Stimulated activated CD4-positive, alpha-beta T cell treated with anti-CD3 and anti-CD28 coated beads, Interleukin-15, amount 100 ng/mL, for 24 hours (primary cell): ENCODE results near the gene DDX56.
"Not testable (repeated sequence)": the region's sequence is repeated elsewhere in the genome, so short reads cannot be mapped to it uniquely, and the experiment has no call there.

ENCODE experiments used
- DNase-seq: peaks from one replicate; pipeline ENCODE4 v3.0.0-alpha.2; 2020

The DDX56 gene

DNA sequence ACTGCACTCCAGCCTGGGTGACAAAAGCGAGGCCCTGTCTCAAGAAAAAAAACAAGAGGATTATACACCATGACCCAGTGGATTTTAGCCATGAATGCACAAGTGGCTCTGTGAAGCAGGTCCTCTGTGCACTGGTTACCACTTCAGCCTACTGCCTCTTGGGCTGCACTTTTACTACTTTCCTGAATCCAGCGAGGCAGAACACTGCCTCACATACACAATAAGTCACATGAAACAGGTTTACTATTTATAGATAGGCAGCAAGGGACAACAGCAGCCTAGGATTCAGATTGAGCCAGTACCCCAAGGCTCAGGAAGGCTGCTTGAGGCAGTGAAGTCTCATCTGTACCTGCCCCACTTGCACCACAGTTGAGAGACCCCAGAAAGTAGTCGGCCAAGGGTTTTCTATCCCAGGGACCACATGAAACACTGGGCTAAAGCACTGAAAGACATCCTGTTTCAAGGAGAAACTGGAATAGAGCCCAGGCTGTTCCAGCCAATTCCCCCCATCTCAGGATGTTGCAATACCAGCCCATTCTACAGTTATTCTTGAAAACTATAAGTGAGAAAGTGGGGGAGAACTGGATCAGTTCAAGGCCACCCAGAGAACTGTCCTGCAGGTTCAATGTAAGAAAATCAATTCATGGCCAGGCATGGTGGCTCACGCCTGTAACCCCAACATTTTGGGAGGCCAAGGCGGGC, 22.4 kb upstream of the DDX56 start:
- no peak for DNase-seq

DNA sequence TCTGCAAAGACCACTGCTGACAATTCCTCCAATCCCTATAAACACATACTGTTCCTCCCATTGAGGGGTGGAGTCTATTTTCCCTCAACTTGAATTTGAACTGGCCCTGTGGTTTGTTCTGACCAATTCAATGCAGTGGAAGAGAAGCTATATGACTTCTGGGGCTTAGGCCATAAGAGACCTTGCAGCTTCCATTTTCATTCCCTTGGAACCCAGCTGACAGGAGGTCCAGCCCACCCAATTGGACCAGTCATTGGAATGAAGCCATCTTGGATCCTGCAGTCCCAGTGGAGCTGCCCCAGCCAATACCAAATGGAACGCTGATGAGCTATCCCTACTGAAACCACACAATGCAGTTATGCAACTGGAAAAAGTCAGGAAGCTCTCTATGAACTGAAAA, 17.2 kb upstream of the DDX56 start:
- no peak for DNase-seq

DNA sequence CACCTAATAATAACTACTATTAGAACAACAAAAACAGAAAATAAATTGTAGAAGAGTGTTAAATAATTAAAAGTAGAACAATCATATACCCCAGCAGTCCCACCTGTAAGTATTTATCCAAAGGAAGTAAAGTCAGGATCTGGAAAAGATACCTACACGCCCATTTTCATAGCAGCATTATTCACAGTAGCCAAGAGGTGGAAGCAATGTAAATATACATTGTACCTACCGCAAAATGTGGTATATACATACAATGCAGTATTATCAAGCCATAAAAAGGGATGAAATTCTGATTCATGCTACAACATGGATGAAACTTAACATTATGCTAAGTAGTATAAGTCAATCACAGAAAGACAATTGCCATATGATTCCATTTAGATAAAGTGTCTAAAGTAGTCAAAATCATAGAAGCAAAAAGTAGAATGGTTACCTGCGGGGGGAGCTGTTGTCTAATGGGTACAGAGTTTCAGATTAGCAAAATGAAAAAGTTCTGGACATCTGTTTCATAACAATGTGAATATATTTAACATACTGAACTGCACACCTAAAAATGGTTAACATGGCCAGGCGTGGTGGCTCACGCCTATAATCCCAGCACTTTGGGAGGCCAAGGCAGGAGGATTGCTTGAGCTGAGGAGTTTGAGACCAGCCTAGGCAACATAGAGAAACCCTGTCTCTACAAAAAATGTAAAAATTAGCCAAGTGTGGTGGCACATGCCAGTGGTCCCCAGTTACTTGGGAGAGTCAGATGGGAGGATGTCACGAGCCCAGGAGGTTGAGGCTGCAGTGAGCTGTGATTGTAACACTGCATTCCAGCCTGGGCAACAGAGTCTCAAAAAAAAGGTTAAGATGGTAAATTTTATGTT, 14.4 kb upstream of the DDX56 start:
- DNase-seq, result peak; percentile 67

DNA sequence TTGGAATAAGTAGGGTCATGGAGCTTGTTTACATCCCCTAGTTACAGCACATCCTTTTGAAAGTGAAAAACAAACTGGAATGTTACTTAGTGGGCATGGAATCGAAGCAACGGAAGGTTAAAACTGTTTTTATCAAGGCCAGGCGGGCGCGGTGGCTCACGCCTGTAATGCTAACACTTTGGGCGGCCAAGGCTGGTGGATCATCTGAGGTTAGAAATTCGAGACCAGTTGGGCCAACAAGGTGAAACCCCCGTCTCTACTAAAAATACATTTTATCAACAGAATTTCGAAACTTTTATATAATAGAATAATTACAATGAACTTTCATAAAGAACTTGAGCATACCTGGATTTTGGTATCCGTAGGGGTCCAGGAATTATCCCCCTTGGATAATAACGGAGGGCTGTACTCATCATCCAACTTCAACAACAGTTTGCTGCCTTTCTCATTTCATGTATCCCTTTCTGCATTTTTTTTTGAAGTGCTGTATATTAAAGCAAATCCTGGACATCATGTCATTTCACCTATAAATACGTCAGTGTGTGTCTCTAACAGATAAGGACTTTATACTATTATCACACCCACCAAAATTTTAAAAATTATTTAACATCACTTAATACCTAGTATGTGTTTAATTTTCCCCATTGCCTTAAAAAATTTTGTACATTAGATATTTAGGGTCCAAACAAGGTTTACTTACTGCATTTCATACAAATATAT, 9.6 kb upstream of the DDX56 start:
- DNase-seq, result no peak

DNA sequence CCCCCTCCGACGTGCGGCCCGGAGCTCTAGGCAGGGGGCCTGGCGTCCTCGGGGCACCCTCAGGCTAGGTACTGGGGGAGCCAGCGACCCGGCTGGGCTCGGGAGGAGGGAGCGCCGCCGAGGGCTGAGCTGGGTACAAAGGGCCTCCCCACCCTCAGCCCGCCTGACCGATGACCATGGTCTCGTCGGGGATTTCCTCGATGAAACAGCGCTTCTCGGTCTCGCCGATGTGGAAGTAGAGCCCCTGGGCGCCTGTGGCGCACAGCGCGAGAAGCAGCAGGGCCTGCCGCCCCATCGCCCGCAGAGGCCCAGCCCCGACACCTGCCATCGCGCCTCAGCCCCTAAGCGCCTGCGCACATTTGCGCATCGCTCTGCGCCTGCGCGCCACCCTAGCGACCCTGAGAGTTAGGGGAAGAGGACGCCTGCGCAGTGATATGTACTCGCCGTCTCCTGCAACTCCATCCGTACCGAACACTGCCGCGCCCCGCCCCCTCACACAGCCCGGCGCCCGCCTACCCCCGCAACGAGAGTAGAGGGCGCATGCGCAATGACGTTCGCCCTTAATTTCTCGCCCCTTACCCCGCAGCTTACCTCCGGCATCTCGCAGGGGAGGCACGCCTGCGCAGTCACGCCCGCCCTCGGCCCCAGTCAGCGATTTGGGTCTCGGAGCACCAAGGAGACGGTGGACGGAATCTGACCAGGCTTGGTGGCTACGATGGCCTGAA, 8.3 kb upstream of the DDX56 start, which contains the start of gene TMED4:
Gene TMED4, minus strand, starts transcription at position 353 of the 725 bp plus-strand sequence. Its CDS starts 25 bp downstream, at position 328.
- peak; percentile 100 for DNase-seq

DNA sequence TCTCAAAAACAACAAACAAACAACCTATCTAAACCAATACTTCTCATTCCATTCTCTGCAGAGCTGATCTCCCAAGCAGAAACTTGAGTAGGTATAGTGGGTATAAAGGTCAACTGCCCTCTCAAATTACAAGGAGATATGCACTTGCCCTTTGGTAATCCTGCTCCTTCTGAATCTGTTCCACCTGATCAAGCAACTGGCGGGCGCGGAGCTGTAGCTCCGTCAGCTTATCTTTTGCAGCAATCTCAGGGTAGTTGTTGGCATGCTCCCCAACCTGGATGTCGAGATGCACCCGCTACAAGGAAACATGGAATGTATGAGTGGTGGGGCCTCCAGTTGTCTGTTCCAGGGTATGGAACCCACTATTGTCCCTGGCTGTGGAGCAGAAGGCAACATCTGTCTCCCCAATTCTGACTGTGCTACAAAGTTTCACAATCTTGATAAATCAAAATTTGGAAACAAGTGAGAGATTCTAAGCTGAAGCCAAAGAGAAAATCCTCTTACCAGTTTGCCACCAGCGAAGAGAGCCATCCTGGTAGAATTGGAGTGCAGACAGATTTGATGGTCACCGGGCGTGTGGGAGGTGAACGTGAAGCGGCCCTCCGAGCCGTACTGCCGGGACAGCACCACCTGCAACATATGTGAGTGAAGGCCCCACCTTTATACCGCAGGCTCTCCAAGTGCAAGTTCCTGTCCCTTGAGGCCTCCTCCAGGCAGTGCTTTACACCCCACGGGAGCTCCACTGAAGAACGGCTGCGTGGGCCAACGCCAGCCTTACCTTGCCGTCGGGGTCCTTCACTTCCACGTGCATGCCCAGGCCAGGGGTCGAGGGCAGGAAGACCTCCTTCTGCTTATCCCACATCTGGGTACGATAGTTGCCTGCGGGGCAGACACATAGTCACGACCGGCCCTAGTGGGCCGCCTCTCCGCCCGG, 7.5 kb upstream of the DDX56 start:
- DNase-seq, result peak; percentile 65

DNA sequence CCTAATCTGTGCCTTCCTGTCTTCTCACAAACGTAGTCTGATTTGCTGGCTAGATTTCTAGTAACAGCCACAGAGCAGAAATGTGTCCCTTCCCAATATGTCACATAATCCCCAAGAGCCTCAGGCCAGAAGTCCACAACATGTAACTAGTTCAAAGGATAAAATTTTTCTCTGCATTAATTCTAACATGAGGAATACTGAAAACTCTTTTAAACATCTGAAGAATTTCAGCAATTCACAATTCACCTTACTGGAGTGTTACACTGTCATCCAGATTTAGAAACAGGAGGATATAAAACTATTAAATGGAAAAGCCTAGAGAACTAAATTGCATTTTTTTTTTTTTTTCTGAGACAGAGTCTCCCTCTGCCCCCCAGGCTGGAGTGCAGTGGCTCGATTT, 2.5 kb upstream of the DDX56 start:
- no peak for DNase-seq

DNA sequence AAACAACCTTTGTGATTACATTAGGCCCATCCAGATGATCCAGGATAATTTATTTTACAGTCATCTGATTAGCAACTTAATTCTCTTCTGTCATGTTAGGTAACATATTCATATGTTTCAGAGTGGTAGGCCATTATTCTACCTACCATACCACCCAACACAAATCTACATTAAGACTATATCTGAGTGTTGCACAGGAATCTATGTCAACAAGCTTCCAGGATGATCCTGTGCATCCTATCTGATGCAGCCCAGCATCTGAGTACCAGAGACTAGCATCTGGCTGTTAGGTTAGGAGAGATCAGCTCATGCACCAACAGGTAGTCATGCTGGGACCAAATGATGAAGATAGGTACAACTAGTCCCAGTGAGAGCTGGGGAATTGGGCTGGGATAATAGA, 1.3 kb upstream of the DDX56 start:
- no peak for DNase-seq

DNA sequence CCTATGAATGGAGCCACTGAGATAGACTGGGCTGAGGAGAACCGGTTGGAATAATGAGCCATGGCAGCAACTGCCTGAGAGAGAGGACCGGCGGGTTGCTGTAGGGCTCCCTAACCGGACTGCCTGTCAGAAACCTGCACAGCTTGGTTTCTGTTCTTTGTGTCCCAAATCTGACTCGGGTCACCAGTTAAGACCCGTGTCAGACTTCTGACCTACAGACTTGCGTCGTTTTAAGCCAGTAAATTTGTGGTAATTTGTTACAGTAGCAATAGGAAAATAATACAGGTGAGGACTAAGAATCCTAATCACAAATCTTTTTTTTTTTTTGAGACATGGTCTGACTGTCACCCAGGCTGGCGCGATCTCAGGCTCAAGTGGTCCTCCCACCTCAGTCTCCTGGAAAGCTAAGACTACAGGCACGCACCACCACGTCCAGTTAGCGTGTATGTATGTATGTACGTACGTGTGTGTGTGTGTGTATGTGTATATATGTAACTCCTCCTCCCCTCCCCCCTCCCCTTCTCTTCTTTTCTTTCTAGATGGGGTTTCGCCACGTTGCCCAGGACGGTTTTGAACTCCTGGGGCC, 672 bp upstream of the DDX56 start:
- no peak for DNase-seq

DNA sequence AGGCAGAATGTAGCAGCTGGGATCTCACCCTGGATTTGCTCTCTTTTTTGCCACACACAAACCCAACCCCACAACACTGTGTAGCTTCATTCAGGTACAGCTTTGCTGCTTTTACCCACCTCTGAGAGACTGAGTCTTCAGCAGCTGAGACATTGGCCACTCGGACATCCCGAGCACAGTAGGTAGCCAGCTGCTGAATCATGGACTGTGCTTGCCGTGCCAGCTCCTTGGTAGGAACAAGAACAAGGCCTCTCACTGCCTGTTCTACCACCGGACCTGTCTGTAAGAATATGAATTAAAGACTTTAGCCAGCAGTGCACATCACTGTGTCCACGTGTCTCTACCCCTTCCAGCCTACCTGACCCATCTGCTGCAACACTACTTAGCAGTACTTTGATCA, 937 bp downstream of the DDX56 start:
- DNase-seq, result no peak

DNA sequence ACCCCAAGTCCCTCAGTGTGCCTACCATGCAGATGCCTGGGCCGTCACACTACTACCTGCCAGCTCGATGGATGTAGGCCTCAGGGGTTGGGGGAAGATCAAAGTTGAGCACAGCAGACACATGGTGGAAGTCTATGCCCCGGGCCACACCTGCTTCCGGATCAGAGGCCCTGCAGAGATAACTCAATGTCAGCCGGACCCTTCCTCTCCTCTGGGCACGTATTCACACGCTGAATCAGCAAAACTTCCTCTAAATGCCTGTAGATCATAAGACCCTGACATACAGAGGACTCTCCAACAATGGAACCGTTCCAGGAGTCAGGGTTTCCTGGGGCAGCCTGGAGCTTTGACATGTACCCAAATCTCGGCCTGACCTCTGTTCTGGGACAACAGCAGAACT, 3.7 kb downstream of the DDX56 start:
- no peak for DNase-seq

DNA sequence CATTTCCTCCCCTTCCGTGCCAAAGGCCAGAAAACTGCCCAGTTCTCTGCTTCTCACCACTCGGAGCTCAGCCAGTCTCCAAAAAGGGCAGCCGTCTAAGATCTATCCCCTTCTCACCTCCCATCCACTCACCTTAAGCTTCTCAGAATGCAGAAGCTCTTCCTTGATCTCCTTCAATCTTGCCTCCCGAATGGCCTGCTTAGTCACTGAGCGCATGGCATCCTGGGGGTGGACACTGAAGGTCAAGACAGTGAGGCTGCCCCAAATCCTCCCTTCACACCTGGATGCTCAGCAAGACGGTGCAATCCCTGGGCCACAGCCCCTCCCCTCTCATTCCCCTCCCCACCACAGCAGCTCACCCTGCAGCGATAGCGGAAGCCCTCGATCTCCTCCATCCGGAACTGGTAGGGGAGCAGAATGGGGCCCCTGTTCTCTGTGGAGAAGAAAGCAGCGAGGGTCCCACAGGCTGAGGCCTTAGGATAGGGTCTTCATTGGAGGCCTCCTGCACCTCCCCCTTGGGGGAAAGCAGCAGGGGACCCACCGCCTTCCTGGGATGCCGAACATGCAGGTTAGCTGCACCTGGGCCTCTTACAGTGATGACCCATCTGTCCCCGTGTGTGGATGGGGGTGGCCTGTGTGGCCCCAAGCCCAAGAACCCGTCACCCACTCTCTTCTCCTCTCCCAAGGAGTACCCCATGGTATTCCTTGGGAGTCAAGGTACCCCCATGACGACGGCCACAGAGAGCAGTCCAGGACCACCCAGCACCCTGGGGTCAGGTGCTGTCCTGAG, 4.7 kb downstream of the DDX56 start:
- DNase-seq, result no peak

DNA sequence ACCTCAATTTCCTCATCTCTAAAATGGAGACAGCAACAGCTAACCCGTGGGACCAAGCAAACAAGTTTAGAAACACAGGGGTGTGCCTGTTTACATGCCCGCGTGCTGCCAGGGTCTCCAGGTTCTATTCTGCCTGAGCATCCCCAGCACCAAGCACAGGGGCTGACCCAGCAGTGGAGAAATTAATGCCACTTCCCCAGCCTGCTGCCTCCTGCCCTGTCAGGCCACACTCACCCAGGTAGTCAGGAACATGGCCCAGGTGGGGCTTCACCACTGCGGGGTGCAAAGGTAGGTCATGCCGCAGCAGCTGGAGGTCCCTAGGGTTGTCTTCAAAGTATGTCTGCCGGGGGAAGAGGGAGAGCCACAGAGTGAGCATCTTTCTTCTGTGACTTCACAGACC, 5.8 kb downstream of the DDX56 start:
- no peak for DNase-seq

DNA sequence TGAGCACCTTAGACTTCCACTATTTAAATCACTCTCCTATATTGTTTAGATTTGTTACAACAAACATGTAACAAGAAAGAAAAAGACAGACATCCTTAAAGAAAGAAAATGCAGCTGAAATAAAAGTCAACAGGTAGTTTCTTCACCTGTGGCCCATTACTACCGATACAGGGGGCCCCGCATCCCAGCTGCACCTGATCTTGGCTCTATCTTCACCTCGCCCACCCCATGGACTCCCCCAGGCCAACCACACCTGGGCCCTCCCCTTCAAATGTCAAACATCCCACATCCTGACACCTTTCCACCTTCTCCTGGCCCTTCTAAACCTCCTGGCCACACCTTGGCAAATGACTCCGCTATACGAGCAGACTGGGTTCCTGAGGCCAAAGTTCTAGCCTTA, 7.0 kb downstream of the DDX56 start:
- no peak for DNase-seq

DNA sequence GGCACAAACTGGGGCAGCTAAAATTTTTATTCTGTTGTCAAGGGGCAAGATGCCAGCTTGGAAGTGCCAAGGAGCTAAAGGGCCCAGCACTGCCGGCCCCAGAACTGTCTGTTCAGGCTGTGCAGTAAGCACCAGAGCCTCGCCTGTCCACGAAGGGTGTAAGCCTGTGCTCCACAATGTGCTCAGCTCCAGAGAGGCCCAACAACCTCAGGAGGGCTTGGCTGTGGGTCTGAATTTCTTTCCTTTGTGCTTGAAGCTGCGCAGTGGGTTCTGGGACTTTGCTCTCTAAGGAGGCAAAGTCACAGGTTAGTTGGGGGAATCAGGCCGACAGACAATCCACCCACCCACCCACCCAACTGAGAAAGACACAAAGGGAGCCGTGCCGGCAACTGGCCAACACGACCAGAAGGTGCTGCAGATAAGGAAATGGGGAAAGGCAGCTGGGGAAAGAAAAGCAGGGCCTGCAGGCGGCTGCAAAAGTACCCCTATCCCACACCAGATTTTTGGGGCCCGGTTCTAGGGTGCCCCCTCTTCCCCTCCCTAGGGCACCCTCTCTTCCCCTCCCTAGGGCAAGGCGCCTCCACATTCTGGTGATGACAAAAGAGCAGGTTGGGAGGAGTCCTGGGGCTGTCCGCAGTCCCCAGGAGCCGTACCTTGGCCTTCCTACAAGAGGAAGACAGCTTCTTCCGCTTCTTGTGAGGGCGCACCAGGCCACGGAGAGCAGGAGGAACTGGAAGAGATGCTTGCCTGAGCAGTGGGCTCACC, 7.7 kb downstream of the DDX56 start:
- no peak for DNase-seq

DNA sequence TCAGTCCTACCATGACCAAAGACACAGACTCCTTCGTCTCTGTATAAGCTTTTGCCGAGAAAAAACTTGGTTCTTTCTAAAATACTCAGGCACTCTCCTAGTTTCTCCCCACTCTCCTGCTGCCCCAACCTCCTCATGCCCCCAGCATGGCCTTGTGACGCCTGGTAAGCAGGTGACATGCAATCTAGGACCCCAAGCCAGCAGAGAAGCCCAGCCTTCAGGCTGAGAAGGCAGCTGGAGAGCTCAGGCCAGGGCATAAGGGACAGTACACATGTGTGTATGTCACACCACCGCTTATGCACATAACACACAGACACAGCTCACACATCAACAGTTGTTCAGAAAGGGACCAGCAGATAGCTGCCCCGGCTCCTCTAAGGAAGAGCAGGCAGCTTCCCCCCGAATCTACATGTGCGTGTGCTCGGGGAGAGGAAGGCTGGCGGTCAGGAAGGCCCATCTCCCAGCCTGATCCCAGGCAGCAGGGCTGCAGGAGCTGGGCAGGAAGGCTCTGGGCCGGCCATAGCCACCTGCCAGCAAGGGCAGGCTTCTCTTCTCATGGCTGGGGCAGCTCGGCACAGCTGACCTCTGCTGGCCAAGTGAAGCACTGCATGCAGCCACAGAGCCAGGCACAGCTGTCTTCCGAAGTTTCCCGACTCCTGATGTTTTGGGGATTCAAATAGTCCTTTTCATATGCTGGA, 8.5 kb downstream of the DDX56 start:
- DNase-seq, result peak; percentile 71

DNA sequence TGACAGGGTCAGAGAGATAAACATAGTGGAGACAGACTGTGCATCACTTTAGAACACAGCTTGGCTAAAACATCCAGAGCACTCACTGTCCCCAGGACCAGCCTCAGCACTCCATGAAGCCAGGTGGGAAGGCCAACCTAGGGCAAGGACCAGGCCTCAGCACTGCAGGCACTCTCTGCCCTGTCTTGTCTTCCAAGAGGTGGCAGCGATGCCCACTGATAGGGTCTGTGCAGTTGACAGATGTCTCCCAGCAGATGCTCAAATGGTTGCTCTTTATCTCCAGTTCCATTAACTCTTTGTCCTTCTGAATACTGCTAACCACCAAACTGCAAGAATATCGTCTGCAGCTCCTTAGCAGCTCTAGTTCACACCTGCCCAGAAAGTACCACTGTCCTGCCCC, 9.1 kb downstream of the DDX56 start:
- DNase-seq, result no peak

DNA sequence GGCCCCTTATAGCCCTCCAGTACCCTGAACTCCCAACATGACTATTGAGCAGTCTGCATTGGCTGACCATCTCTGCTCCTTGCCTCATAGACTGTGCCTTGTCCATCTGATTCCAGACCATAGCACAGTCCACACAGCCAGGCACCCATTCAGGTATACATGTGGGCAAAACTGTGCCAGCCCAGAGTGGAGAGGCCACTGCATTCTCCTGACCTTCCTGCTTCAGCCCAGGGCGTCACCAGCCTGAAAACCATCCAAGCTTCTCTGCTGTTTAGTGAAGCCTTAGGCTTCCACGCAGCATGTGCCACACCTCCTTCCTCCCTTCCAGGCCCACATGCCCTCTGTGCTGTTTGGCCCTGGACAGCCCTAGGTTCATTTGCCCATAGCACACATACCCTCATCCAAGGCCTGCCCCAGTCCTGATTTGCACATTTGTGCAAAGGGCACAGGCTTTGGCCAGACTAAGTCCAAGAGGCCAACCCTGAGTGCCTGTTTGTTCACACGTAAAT, 10.5 kb downstream of the DDX56 start:
- no peak for DNase-seq

DNA sequence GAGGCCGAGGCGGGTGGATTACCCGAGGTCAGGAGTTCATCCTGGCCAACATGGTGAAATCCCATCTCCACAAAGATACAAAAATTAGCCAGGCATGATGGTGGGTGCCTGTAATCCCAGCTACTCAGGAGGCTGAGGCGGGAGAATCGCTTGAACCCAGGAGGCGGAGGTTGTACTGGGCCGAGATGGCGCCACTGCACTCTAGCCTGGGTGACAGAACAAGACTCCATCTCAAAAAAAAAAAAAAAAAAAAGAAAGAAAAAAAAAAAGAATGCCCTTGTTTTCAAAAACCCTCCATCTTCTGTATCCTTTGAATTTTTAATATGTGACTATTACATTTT, 11.1 kb downstream of the DDX56 start:
- not testable (repeated sequence) for DNase-seq
